GM23248 (cell line): ENCODE results near the gene ZSCAN18. TPM values are rescaled to one million over a fixed set of nuclear protein-coding genes. Genes with fewer than 3 reads are reported as not detected.

Experiments used
- DNase-seq: peaks from one replicate; pipeline ENCODE4 v3.0.0-alpha.2; 2015
- H2AFZ ChIP-seq: fragments of 200-600 bp; sonication (generic); 2 replicates; pipeline ENCODE4 v1.6.1; 2016; ENCODE audit warnings: antibody characterized with exemption
- H3F3A ChIP-seq: fragments of 200-600 bp; sonication (generic); 2 replicates; pipeline ENCODE4 v1.6.1; 2016; ENCODE audit warnings: mild to moderate bottlenecking, antibody characterized with exemption, mixed run types; ENCODE audit not compliant: insufficient read depth
- H3K27ac ChIP-seq: fragments of 200-600 bp; sonication (generic); 2 replicates; pipeline ENCODE4 v1.5.1; 2016; ENCODE audit warnings: mild to moderate bottlenecking
- H3K27me3 ChIP-seq: fragments of 200-600 bp; sonication (generic); replicated peaks from 2 replicates; pipeline ENCODE4 v1.6.1; 2016; ENCODE audit warnings: mild to moderate bottlenecking; ENCODE audit not compliant: insufficient read depth
- H3K36me3 ChIP-seq: fragments of 200-600 bp; sonication (generic); 2 replicates; pipeline ENCODE4 v1.6.1; 2016; ENCODE audit warnings: low read depth, mild to moderate bottlenecking
- H3K4me1 ChIP-seq: fragments of 200-600 bp; sonication (generic); 2 replicates; pipeline ENCODE4 v1.6.1; 2016; ENCODE audit warnings: mild to moderate bottlenecking; ENCODE audit not compliant: insufficient read depth
- H3K4me2 ChIP-seq: fragments of 200-600 bp; sonication (generic); one replicate; pipeline ENCODE4 v1.6.1; 2016; ENCODE audit warnings: mild to moderate bottlenecking; ENCODE audit not compliant: unreplicated experiment
- H3K4me3 ChIP-seq: fragments of 200-600 bp; sonication (generic); 2 replicates; pipeline ENCODE4 v1.5.1; 2016; ENCODE audit warnings: mild to moderate bottlenecking
- H3K79me2 ChIP-seq: fragments of 200-600 bp; sonication (generic); 2 replicates; pipeline ENCODE4 v1.6.1; 2016; ENCODE audit warnings: mild to moderate bottlenecking; ENCODE audit not compliant: insufficient read depth
- H3K9ac ChIP-seq: fragments of 200-600 bp; sonication (generic); 2 replicates; pipeline ENCODE4 v1.6.1; 2016; ENCODE audit warnings: mild to moderate bottlenecking
- H3K9me2 ChIP-seq: fragments of 200-600 bp; sonication (generic); 2 replicates; pipeline ENCODE4 v1.6.1; 2016; ENCODE audit warnings: mixed run types, mild to moderate bottlenecking, moderate library complexity; ENCODE audit not compliant: insufficient read depth
- H3K9me3 ChIP-seq: fragments of 200-600 bp; sonication (generic); one replicate; pipeline ENCODE4 v1.6.1; 2017; ENCODE audit warnings: low read depth
- H4K20me1 ChIP-seq: fragments of 200-600 bp; sonication (generic); 2 replicates; pipeline ENCODE4 v1.6.0; 2016; ENCODE audit not compliant: insufficient read depth
- EZH2 ChIP-seq: fragments of 200-600 bp; sonication (generic); IDR thresholded peaks from 2 replicates; pipeline ENCODE4 v1.6.1; 2018; ENCODE audit warnings: antibody characterized with exemption, mild to moderate bottlenecking; ENCODE audit not compliant: insufficient read depth, poor library complexity, severe bottlenecking
- EZH2phosphoT487 ChIP-seq: fragments of 200-600 bp; sonication (generic); IDR thresholded peaks from 2 replicates; pipeline ENCODE4 v1.6.1; 2018; ENCODE audit warnings: antibody characterized with exemption, moderate library complexity, mild to moderate bottlenecking, low read depth; ENCODE audit not compliant: insufficient read depth
- WGBS, 2 experiments: methylation state at CpG; one replicate each; pipeline ENCODE4 v1.1.6; 2015 to 2017; ENCODE audit warnings: low lambda C conversion rate in 2 of 2, low coverage in 1 of 2; ENCODE audit errors: missing lambda C conversion rate in 2 of 2; 5-methylcytosine and 5-hydroxymethylcytosine counted together
- in situ Hi-C: fragments of 300-500 bp; cut with MboI; formaldehyde crosslinking; loops from 2 replicates; pipeline ENCODE4 v1.15.0; 2020
- polyA plus RNA-seq: library from polyadenylated mRNA; unstranded; fragments of >200 nt; fragmentation: Nextera tagmentation; extraction: Ambion mirVana; gene quantifications from 2 replicates; pipeline ENCODE4 v1.2.1, GENCODE V29; 2016
- total RNA-seq: library from RNA; depleted of rRNA; stranded (reverse); fragments of >200 nt; shearing (Covaris generic); gene quantifications from 2 replicates; pipeline ENCODE4 v1.2.3, GENCODE V29; 2014

ZSCAN18 gene
- total and polyA plus RNA-seq, 2 experiments from 2014 or later, result 19.0 to 52.6 TPM

GRCh38 chr19:58046856-58047255, 51.2 kb downstream of the ZSCAN18 start:
- Histone ChIP-seq H3K9ac (no peak overlapping the region), H3K27me3 (no peaks in the 10 kb centered on the region), H3K4me3 (no peak overlapping the region), H3K36me3 (no peaks in the 10 kb centered on the region), H3K4me2 (no peak overlapping the region), H3K4me1 (no peaks in the 10 kb centered on the region), H3K9me2 (no peaks in the 10 kb centered on the region), H3K9me3 (no peaks in the 10 kb centered on the region), H3F3A (no peaks in the 10 kb centered on the region), H2AFZ (no peak overlapping the region), H3K79me2 (no peaks in the 10 kb centered on the region), H3K27ac (no peak overlapping the region), H4K20me1 (no peaks in the 10 kb centered on the region)
- DNase-seq, result no peak
- WGBS, 2 experiments, result 35% methylated on average over 7 of the region's 7 CpGs
- no peak for TF ChIP-seq EZH2
- TF ChIP-seq EZH2phosphoT487, result no peak
- in situ Hi-C loops, result no loop called here

GRCh38 chr19:58045411-58046050, 52.5 kb downstream of the ZSCAN18 start:
- H3K9me2 ChIP-seq, result no peaks in the 10 kb centered on the region
- no peaks in the 10 kb centered on the region for H3K79me2 ChIP-seq
- in situ Hi-C loops, result no loop called here
- no peaks in the 10 kb centered on the region for H4K20me1 ChIP-seq
- no peak overlapping the region for H3K9ac ChIP-seq
- H3K4me1 ChIP-seq, result no peaks in the 10 kb centered on the region
- no peaks in the 10 kb centered on the region for H3F3A ChIP-seq
- DNase-seq, result no peak
- no peaks in the 10 kb centered on the region for H3K27me3 ChIP-seq
- H3K36me3 ChIP-seq, result no peaks in the 10 kb centered on the region
- no peaks in the 10 kb centered on the region for H3K9me3 ChIP-seq
- TF ChIP-seq EZH2phosphoT487, result no peak
- TF ChIP-seq EZH2, result no peak
- H3K4me2 ChIP-seq, result no peak overlapping the region
- 58 to 60% methylated on average over 24 of the region's 24 CpGs for WGBS, 2 experiments
- no peak overlapping the region for H3K27ac ChIP-seq
- no peak overlapping the region for H2AFZ ChIP-seq
- no peak overlapping the region for H3K4me3 ChIP-seq

- Histone ChIP-seq H2AFZ (no peak overlapping the region), H3K27ac (no peak overlapping the region), H3K9me2 (no peaks in the 10 kb centered on the region), H3K4me1 (no peaks in the 10 kb centered on the region), H3K36me3 (no peaks in the 10 kb centered on the region), H4K20me1 (no peaks in the 10 kb centered on the region), H3K4me3 (no peak overlapping the region), H3K9ac (no peak overlapping the region), H3F3A (no peaks in the 10 kb centered on the region), H3K79me2 (no peaks in the 10 kb centered on the region), H3K9me3 (no peaks in the 10 kb centered on the region), H3K4me2 (no peak overlapping the region), H3K27me3 (no peaks in the 10 kb centered on the region)
- in situ Hi-C loops, result no loop called here
- 76 to 80% methylated on average over 26 of the region's 26 CpGs for WGBS, 2 experiments
- DNase-seq, result no peak
- TF ChIP-seq EZH2phosphoT487 (no peak), EZH2 (no peak)
Measured at GRCh38 chr19:58044886-58045285, 53.1 kb downstream of the ZSCAN18 start.

GRCh38 chr19:58044391-58044790, 53.6 kb downstream of the ZSCAN18 start:
- Histone ChIP-seq H3K27me3 (no peaks in the 10 kb centered on the region), H3K79me2 (no peaks in the 10 kb centered on the region), H3K9me3 (no peaks in the 10 kb centered on the region), H3K4me2 (no peak overlapping the region), H3K4me1 (no peaks in the 10 kb centered on the region), H4K20me1 (no peaks in the 10 kb centered on the region), H3K9ac (no peak overlapping the region), H3K36me3 (no peaks in the 10 kb centered on the region), H3K9me2 (no peaks in the 10 kb centered on the region), H3K4me3 (no peak overlapping the region), H3K27ac (no peak overlapping the region), H2AFZ (no peak overlapping the region), H3F3A (no peaks in the 10 kb centered on the region)
- in situ Hi-C loops, result no loop called here
- DNase-seq, result no peak
- no peak for TF ChIP-seq EZH2phosphoT487
- TF ChIP-seq EZH2, result no peak
- WGBS, 2 experiments, result 45 to 56% methylated on average over 30 to 42 of the region's 42 CpGs
